Measurements from ENCODE around the gene BACH2.

- TF ChIP-seq POLR2AphosphoS5 (IDR thresholded peaks at IDR 0.05) (peak; percentile 59), EZH2 (IDR thresholded peaks at IDR 0.05; ENCODE audit: borderline replicate concordance, insufficient read depth, low read length, poor library complexity, severe bottlenecking) (no peak)
Observed at GRCh38 chr6:89975991-89976693, 320.5 kb downstream of the BACH2 start.
